ENCODE data around the gene PAIP2. TPM values are rescaled to one million over a fixed set of nuclear protein-coding genes. Genes with fewer than 3 reads are reported as not detected.

Gene PAIP2
- total RNA-seq, 6 experiments from 2014 or later = 34.5 to 55.8 (median 41.4) TPM

GRCh38 chr5:139382807-139383206 is 41.2 kb downstream of the PAIP2 start:
- TF ChIP-seq POLR2A (IDR thresholded peaks at IDR 0.05) (no peak), CTCF (IDR thresholded peaks at IDR 0.05) (no peak)
- Histone ChIP-seq H3K9me3 (no peaks in the 10 kb centered on the region), H3K36me3 (peaks cover 0 to 12% (median 0%) of the 10 kb centered on the region in 4 donors), H3K4me3 (peak overlapping the region; percentile 34 to 68 (median 50)), H3K27ac (peak overlapping the region in 2 of 3 donors; percentile 36 to 70), H3K4me1 (peaks cover 0 to 45% (median 11%) of the 10 kb centered on the region in 4 donors), H3K27me3 (no peaks in the 10 kb centered on the region)
- intact Hi-C loops (cut with DNase I) = loop anchor here in 1 of 2 donors (10.0 kb wide), 1 partner anchor 88 kb away; the partner anchor contains the start of gene MATR3
- DNase-seq (peak in 1 of 3 donors; percentile 50), ATAC-seq (peak; percentile 1 to 24 (median 6))
- WGBS (ENCODE audit: insufficient coverage, low coverage, low lambda C conversion rate, missing lambda C conversion rate) = 30% methylated on average over 2 of the region's 3 CpGs

GRCh38 chr5:139383275-139383992 is 41.8 kb downstream of the PAIP2 start, which contains the start of gene SLC23A1:
TSS of gene SLC23A1 (minus strand) at chr5:139383297. CDS start at chr5:139383253, 44 bp downstream.
- Histone ChIP-seq H3K36me3 (peaks cover 0 to 8% (median 0%) of the 10 kb centered on the region in 4 donors), H3K4me3 (peak within 1 kb of the TSS; percentile 34 to 68 (median 50)), H3K9me3 (no peaks in the 10 kb centered on the region), H3K4me1 (peaks cover 0 to 49% (median 11%) of the 10 kb centered on the region in 4 donors), H3K27ac (peak within 1 kb of the TSS in 2 of 3 donors; percentile 36 to 70), H3K27me3 (no peaks in the 10 kb centered on the region)
- DNase-seq (peak; percentile 80 to 92 (median 91)), ATAC-seq (peak; percentile 71 to 84 (median 78))
- no peak for TF ChIP-seq POLR2A (IDR thresholded peaks at IDR 0.05)
- TF ChIP-seq CTCF (IDR thresholded peaks at IDR 0.05) = no peak
- 25% methylated on average over 5 of the region's 10 CpGs for WGBS (ENCODE audit: insufficient coverage, low coverage, low lambda C conversion rate, missing lambda C conversion rate)
- intact Hi-C loops (cut with DNase I) = loop anchor here in 1 of 2 donors (10.0 kb wide), 1 partner anchor 89 kb away; the partner anchor contains the start of gene MATR3

GRCh38 chr5:139383993-139384590 is 42.4 kb downstream of the PAIP2 start:
- DNase-seq = peak in 1 of 3 donors; percentile 60
- Histone ChIP-seq H3K27me3 (no peaks in the 10 kb centered on the region), H3K27ac (peak overlapping the region in 2 of 3 donors; percentile 64 to 70), H3K36me3 (peaks cover 0 to 2% (median 0%) of the 10 kb centered on the region in 4 donors), H3K4me1 (peaks cover 0 to 51% (median 11%) of the 10 kb centered on the region in 4 donors), H3K9me3 (no peaks in the 10 kb centered on the region), H3K4me3 (no peak overlapping the region)
- ATAC-seq = peak; percentile 2 to 23 (median 14)
- intact Hi-C loops (cut with DNase I) = loop anchor here in 1 of 2 donors (10.0 kb wide), 1 partner anchor 89 kb away; the partner anchor contains the start of gene MATR3
- 50% methylated on average over 2 of the region's 7 CpGs for WGBS (ENCODE audit: insufficient coverage, low coverage, low lambda C conversion rate, missing lambda C conversion rate)
- TF ChIP-seq CTCF (IDR thresholded peaks at IDR 0.05) = no peak
- TF ChIP-seq POLR2A (IDR thresholded peaks at IDR 0.05) = no peak

GRCh38 chr5:139384591-139385051 is 43.0 kb downstream of the PAIP2 start:
- ATAC-seq (no peak), DNase-seq (peak in 1 of 3 donors; percentile 43)
- 92% methylated on average over 2 of the region's 9 CpGs for WGBS (ENCODE audit: insufficient coverage, low coverage, low lambda C conversion rate, missing lambda C conversion rate)
- peak overlapping the region; percentile 32 to 70 (median 64) for H3K27ac ChIP-seq
- TF ChIP-seq CTCF (IDR thresholded peaks at IDR 0.05) (no peak), POLR2A (IDR thresholded peaks at IDR 0.05) (no peak)
- H3K9me3 ChIP-seq = no peaks in the 10 kb centered on the region
- intact Hi-C loops (cut with DNase I) = loop anchor here in 1 of 2 donors (10.0 kb wide), 1 partner anchor 90 kb away; the partner anchor contains the start of gene MATR3
- peaks cover 0 to 51% (median 11%) of the 10 kb centered on the region in 4 donors for H3K4me1 ChIP-seq
- H3K36me3 ChIP-seq = no peaks in the 10 kb centered on the region
- H3K27me3 ChIP-seq = no peaks in the 10 kb centered on the region
- peak overlapping the region; percentile 38 to 48 (median 40) for H3K4me3 ChIP-seq
